Activated naive CD8-positive, alpha-beta T cell (primary cell): ENCODE measurements around the gene SCEL.

Source experiments
- H3K27ac Mint-ChIP-seq: one replicate; pipeline ENCODE4 v1.8.0; 2021; ENCODE audit warnings: mixed read lengths
- H3K27me3 Mint-ChIP-seq: one replicate; pipeline ENCODE4 v1.8.0; 2021; ENCODE audit warnings: mixed read lengths
- H3K36me3 Mint-ChIP-seq: one replicate; pipeline ENCODE4 v1.8.0; 2021; ENCODE audit warnings: mixed read lengths
- H3K4me1 Mint-ChIP-seq: one replicate; pipeline ENCODE4 v1.8.0; 2021; ENCODE audit warnings: low read depth, mixed read lengths
- H3K4me3 Mint-ChIP-seq: one replicate; pipeline ENCODE4 v1.8.0; 2021; ENCODE audit warnings: mild to moderate bottlenecking, mixed read lengths
- H3K9me3 Mint-ChIP-seq: one replicate; pipeline ENCODE4 v1.8.0; 2021; ENCODE audit warnings: low read depth, mixed read lengths

Gene SCEL

DNA sequence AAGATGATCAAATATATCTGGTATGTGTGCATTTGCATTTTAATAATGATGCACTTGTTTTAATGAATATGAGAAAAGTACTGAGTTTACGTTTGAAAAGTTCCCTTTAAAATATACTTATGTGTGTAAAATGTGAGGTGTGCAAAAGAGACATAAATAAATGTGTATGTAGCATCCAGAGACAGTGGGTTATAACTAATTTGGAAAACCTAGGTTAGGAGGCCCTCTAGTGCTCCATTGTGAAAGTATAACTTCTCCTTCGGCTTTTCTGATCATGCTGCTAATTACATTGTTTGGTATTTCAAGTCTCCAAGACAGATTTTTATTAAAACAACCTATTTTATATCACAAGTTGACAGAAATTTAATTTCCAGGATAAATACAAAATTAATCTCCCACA is 30.1 kb downstream of the SCEL start:
- Mint-ChIP-seq H3K36me3 (no peaks in the 10 kb centered on the region), H3K27me3 (no peaks in the 10 kb centered on the region), H3K4me1 (no peaks in the 10 kb centered on the region), H3K27ac (no peak overlapping the region), H3K4me3 (no peak overlapping the region), H3K9me3 (no peaks in the 10 kb centered on the region)

DNA sequence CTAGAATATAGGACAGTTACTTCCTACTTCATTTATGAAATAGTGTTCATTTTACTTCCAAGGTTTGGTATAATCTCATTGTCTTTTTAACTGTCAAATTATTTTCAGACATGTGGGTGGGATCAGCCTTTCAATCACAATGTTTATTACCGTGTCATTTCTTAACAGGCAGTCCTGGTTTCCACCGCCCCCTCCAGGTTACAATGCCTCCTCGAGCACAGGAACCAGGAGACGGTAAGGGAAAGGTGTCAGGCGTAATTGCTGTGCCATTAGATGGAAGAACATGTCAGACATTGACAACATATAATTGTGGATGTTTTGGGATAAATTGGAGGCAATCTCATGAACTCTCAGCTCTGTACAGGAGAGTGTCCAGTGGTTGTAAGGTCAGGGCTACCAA is 36.5 kb downstream of the SCEL start:
- no peaks in the 10 kb centered on the region for H3K9me3 Mint-ChIP-seq
- no peak overlapping the region for H3K27ac Mint-ChIP-seq
- H3K4me1 Mint-ChIP-seq: no peaks in the 10 kb centered on the region
- H3K36me3 Mint-ChIP-seq: no peaks in the 10 kb centered on the region
- no peak overlapping the region for H3K4me3 Mint-ChIP-seq
- peaks cover 19% of the 10 kb centered on the region for H3K27me3 Mint-ChIP-seq

DNA sequence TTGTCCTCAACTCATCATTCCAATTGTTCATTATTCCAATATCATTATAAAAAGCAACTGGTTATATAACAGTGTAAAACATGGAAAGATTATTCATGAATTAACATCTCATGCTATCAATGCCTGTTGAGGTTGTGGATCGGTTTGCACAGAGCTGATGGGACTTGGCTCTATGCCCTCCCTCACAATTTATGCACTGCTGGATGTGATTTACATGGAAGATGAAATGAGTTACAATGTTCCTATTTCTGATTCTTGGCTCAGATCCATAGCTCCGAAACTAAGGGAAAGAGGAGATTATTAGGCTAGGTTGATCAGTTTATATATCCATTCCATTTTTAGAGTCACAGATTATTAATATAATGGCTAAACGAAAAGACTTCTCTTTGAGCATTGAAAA is 38.6 kb downstream of the SCEL start:
- H3K27ac Mint-ChIP-seq: no peak overlapping the region
- H3K27me3 Mint-ChIP-seq: peaks cover 21% of the 10 kb centered on the region
- H3K4me3 Mint-ChIP-seq: no peak overlapping the region
- H3K9me3 Mint-ChIP-seq: no peaks in the 10 kb centered on the region
- H3K36me3 Mint-ChIP-seq: no peaks in the 10 kb centered on the region
- no peaks in the 10 kb centered on the region for H3K4me1 Mint-ChIP-seq

DNA sequence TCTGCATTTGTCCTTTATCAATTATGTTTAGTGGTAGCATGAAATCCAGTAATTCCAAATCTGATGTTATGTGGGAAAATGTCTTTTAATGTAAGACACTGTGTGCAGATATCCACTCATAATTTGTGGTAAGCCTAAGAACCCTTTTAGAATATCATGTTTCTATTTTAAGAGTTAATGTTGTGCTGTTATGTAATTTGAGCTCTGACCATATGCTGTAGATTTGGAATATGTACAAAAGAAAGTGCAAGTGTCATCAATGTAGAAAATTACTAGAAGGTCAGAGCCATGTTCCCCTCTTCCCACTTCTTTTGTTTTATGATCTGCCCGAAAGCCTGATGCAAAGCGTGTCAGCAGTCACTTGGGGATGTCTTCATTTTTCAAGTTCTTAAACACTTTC is 44.5 kb downstream of the SCEL start:
- H3K36me3 Mint-ChIP-seq: no peaks in the 10 kb centered on the region
- H3K9me3 Mint-ChIP-seq: no peaks in the 10 kb centered on the region
- H3K4me1 Mint-ChIP-seq: no peaks in the 10 kb centered on the region
- H3K4me3 Mint-ChIP-seq: no peak overlapping the region
- H3K27ac Mint-ChIP-seq: no peak overlapping the region
- H3K27me3 Mint-ChIP-seq: peaks cover 11% of the 10 kb centered on the region

DNA sequence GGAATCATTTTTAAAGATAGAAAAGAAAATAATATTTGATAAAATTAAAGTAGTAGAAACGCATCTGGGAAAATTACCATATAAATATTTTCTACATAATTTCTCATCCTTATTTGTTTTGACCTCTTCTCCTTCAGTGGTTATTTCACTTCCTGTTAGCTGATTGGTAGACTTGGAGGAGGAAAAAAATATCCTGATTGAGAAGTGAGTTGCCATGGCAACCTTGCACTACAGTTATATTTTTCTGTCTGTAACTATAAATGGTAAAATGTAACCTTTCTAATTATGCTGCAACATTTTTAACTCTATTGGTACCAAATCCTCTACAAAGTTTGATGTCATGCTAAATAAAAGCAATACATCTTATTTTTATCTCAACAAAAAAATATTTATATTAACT is 45.2 kb downstream of the SCEL start:
- Mint-ChIP-seq H3K4me1 (no peaks in the 10 kb centered on the region), H3K36me3 (no peaks in the 10 kb centered on the region), H3K4me3 (no peak overlapping the region), H3K27me3 (peaks cover 10% of the 10 kb centered on the region), H3K27ac (no peak overlapping the region), H3K9me3 (no peaks in the 10 kb centered on the region)

DNA sequence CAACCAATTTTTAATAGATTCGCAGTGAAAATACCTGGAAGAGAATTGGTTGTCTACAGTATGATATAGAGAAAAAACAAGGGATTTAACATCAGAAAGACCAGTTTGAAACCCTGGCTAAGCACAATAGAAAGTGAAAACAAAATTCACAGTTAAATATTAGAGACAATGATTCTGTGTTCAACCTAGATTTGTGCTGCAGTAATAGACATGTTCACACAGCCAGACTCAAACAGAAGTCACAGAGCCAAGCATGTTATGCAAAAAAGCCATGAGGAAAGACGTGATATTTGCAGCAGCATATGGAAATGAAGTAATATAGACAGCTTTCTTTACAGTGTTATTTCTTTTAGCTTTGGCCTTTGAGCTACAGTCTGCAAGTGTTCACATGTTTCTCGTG is 48.1 kb downstream of the SCEL start:
- Mint-ChIP-seq H3K27me3 (peaks cover 1% of the 10 kb centered on the region), H3K36me3 (no peaks in the 10 kb centered on the region), H3K9me3 (no peaks in the 10 kb centered on the region), H3K4me3 (no peak overlapping the region), H3K4me1 (no peaks in the 10 kb centered on the region), H3K27ac (no peak overlapping the region)

DNA sequence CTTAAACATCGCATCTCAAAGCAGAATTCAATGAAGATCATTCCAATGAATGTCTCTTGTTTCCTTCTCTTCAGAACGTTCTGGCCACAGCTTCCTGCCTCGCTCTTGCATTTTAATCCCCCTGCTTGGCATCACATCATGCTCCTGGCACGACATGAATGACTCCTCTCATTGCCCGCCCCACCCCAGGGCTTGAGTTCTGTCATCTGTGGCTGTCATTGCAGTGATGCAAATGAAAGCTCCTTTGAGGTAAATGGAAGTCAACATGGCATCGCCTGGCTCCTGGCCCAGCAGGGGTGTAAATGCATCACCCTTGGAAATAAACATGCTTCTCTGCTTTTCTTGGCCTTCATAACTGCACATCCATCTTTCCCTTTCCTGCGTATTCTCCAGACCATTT is 48.6 kb downstream of the SCEL start:
- Mint-ChIP-seq H3K27me3 (peaks cover 1% of the 10 kb centered on the region), H3K4me3 (no peak overlapping the region), H3K9me3 (no peaks in the 10 kb centered on the region), H3K36me3 (no peaks in the 10 kb centered on the region), H3K27ac (no peak overlapping the region), H3K4me1 (no peaks in the 10 kb centered on the region)

DNA sequence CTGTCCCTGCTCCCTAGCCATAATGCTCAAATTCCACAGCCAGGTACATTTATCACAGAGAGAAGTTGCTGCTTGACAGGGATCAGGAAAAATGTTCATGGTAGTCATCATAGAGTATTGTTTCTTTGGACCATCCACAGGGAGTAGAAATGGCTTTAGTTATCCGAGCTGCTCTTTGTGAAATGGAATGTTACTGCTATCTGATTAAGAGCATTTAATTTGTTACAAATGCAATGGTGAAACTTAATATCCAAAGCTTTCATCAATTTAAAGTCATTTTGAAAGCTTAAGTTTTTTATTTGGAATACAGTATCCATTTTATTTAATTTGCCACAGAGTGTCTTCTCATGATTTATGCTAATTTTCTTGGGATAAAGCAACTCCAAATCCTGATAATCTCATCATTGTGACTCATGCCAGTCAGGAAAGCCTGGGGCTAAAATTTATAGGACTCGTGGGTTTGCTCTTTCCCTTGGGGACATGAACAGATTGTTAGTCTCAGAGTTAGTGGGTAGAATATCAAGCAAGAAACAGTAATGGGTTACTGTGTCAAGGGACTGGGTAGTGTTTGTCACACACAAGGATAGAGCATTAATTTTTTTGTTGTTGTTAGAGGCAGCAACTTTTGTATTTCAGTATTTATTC is 59.8 kb downstream of the SCEL start:
- no peak overlapping the region for H3K4me3 Mint-ChIP-seq

DNA sequence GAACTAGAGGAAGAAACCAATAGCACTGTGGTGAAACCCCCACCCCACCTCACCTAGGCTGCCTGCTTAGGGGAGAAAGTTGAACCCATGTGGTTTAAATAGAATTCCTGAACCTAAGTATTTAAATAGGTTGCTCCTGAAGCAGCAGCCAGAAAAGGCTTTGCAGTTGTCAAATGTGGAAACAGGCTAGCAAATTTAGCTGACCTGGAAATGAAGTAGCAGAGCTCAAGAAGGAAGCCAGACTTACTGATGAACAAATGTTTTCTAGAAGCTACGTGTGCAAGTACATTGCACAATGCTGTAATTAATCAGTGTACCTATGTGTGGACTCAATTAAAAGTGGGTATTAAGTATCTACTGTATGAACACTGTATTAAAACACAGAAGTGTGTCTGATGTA is 61.3 kb downstream of the SCEL start:
- no peaks in the 10 kb centered on the region for H3K4me1 Mint-ChIP-seq
- H3K9me3 Mint-ChIP-seq: no peaks in the 10 kb centered on the region
- H3K27ac Mint-ChIP-seq: no peak overlapping the region
- no peaks in the 10 kb centered on the region for H3K36me3 Mint-ChIP-seq
- no peak overlapping the region for H3K4me3 Mint-ChIP-seq
- H3K27me3 Mint-ChIP-seq: peaks cover 2% of the 10 kb centered on the region

More for the DNA sequence above, 59.8 kb downstream of the SCEL start:
- peaks cover 2% of the 10 kb centered on the region for H3K27me3 Mint-ChIP-seq
- H3K4me1 Mint-ChIP-seq: no peaks in the 10 kb centered on the region
- H3K27ac Mint-ChIP-seq: no peak overlapping the region
- H3K9me3 Mint-ChIP-seq: no peaks in the 10 kb centered on the region
- no peaks in the 10 kb centered on the region for H3K36me3 Mint-ChIP-seq

DNA sequence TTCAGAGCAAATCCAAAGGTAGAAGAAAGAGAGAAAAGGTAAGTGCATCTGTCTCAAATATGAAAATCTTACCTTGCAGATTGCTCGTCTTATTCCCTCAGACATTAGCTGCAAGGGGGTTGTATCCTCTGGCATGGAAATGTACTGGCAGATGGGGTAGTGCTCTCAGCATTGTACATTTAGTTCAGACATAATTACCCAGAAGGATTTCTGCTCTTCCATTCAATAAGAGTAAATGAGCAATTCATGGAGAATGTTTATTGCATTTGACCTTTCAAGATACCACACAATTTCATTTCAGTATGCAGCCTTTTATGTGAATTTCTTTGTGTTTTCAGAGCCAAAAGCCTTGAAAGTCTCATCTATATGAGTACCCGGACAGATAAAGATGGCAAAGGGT is 63.8 kb downstream of the SCEL start:
- H3K4me3 Mint-ChIP-seq: no peak overlapping the region
- no peaks in the 10 kb centered on the region for H3K4me1 Mint-ChIP-seq
- no peak overlapping the region for H3K27ac Mint-ChIP-seq
- H3K9me3 Mint-ChIP-seq: no peaks in the 10 kb centered on the region
- H3K36me3 Mint-ChIP-seq: no peaks in the 10 kb centered on the region
- peaks cover 1% of the 10 kb centered on the region for H3K27me3 Mint-ChIP-seq

DNA sequence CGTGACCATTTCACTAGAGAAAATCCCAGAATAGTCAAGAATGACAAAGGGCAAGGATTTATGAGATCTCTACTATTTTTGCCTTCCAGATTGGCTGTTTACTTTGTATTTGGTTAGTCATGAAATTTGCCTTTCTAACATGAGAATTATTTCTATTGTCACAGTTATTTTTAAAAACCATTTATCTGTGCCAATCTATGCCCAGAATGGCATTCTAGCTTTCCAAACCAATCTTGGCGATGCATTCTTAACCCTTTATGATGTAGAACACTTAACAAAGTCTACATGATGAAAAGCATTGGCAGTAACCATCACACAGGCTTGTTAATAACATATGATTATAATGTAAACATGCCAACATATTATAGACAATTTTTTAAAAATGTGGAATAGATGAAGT is 65.2 kb downstream of the SCEL start:
- Mint-ChIP-seq H3K27ac (no peak overlapping the region), H3K9me3 (no peaks in the 10 kb centered on the region), H3K4me1 (no peaks in the 10 kb centered on the region), H3K27me3 (peaks cover 3% of the 10 kb centered on the region), H3K36me3 (no peaks in the 10 kb centered on the region), H3K4me3 (no peak overlapping the region)

DNA sequence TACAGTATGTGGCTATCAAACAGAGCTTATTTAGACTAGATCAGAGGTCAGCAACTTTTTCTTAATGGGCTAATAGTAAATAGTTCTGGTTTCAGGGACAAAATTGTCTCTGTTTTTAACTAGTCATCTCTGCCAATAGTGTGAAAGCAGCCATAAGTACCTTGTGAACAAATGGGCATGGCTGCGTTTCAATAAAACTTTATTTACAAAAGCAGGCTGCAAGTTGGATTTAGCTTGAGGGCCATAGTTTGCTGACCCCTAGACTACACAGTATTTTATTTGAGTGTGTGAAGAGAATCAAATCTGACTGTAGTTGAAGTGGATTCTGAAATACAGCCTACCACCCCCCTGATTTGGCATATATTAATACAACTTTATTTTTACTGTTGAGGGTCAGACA is 75.6 kb downstream of the SCEL start:
- Mint-ChIP-seq H3K27me3 (peaks cover 5% of the 10 kb centered on the region), H3K36me3 (peaks cover 2% of the 10 kb centered on the region), H3K4me3 (no peak overlapping the region), H3K9me3 (no peaks in the 10 kb centered on the region), H3K4me1 (no peaks in the 10 kb centered on the region), H3K27ac (no peak overlapping the region)

DNA sequence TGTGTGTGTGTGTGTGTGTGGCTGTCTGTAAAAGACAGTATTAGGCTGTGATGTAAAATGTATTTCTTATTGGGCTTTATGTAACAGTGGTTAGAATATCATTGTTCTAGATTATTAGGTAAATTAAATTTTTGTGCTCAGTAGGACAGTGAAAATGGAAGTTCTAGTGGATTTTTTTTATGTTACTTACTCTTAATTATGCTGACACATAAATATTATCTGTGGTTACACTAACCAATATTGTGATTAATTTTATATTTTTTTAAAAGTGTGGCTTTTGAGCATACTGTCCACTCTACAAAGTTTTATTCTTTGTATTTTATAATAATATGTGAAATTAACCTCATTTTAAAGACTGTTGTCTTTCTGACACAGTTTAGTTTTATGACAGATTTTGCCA is 80.5 kb downstream of the SCEL start:
- Mint-ChIP-seq H3K27me3 (peaks cover 4% of the 10 kb centered on the region), H3K4me3 (no peak overlapping the region), H3K27ac (no peak overlapping the region), H3K4me1 (no peaks in the 10 kb centered on the region), H3K9me3 (no peaks in the 10 kb centered on the region), H3K36me3 (peaks cover 2% of the 10 kb centered on the region)

DNA sequence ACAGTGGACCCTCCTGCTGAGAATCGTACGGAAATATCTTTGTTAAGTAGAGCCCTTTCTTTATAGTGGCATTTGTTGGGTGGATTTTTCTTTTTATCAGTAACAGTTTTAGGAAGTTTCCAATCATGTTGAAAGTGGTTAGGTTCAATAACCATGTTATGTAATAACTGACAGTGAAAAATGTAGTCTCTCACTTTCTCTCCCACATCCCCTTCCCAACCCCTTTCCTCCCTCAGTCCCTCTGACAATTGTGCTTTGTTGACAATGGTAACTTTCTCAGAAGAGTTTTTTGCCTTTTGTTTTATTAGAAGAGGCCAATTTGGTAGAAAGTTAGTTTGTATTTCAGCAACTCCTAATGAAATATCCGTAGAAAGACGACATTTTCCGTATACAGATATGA is 84.1 kb downstream of the SCEL start:
- no peak overlapping the region for H3K4me3 Mint-ChIP-seq
- H3K9me3 Mint-ChIP-seq: no peaks in the 10 kb centered on the region
- H3K27ac Mint-ChIP-seq: no peak overlapping the region
- H3K4me1 Mint-ChIP-seq: no peaks in the 10 kb centered on the region
- peaks cover 5% of the 10 kb centered on the region for H3K27me3 Mint-ChIP-seq
- no peaks in the 10 kb centered on the region for H3K36me3 Mint-ChIP-seq

DNA sequence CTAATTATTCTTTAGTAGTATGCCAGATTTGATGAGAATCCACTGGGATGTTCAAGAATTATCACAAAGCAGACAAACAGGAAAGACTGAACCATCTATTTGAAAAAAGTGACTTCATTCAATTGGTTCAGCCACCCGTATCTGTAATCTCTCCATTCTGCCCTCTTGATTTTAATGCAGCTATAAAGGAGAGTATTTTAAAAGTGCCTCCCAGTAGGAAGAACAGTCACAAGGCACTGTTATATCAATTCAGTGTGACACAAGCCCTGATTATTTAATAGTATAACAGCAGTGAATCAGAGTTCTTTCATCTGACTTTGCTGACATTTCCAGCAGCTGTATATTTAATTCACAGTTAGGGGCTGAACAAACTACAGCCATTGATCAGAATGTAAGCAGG is 84.6 kb downstream of the SCEL start:
- no peak overlapping the region for H3K4me3 Mint-ChIP-seq
- peaks cover 5% of the 10 kb centered on the region for H3K27me3 Mint-ChIP-seq
- H3K4me1 Mint-ChIP-seq: no peaks in the 10 kb centered on the region
- H3K27ac Mint-ChIP-seq: no peak overlapping the region
- H3K36me3 Mint-ChIP-seq: no peaks in the 10 kb centered on the region
- H3K9me3 Mint-ChIP-seq: no peaks in the 10 kb centered on the region

DNA sequence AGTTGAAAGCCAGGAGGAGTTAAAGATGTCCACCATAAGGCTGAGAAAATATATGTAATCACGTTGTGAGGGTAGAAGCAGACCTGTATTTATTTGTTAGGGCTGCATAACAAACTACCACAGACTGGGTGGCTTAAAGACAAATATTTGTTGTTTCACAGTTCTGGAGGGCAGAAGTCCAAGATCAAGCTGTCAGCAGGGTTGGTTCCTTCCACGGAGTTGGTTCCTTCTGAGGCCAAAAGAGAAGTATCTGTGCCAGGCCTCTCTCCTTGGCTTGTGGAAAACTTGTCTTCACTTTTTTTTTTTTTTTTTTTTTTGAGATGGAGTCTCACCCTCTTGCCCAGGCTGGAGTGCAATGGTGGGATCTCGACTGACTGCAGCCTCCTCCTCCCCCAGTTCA is 88.3 kb downstream of the SCEL start:
- no peak overlapping the region for H3K27ac Mint-ChIP-seq
- H3K9me3 Mint-ChIP-seq: no peaks in the 10 kb centered on the region
- H3K4me3 Mint-ChIP-seq: no peak overlapping the region
- H3K4me1 Mint-ChIP-seq: no peaks in the 10 kb centered on the region
- no peaks in the 10 kb centered on the region for H3K36me3 Mint-ChIP-seq
- H3K27me3 Mint-ChIP-seq: peaks cover 3% of the 10 kb centered on the region
